ENCODE results near the gene TMED10. TPM values are rescaled to one million over a fixed set of nuclear protein-coding genes. Genes with fewer than 3 reads are reported as not detected.

TMED10 gene
- polyA plus RNA-seq, 1 donor from 2014 or later, result 146 TPM

GRCh38 chr14:75188520-75189268, 12.3 kb upstream of the TMED10 start:
- no peak overlapping the region for H2AFZ ChIP-seq (ENCODE audit: low read depth, low read length)
- no peaks in the 10 kb centered on the region for H4K20me1 ChIP-seq (ENCODE audit: insufficient read depth)
- H3F3A ChIP-seq (ENCODE audit: insufficient read depth, low read length, poor library complexity, severe bottlenecking), result no peaks in the 10 kb centered on the region
- H3K27me3 ChIP-seq (ENCODE audit: insufficient read depth, low read depth, low read length), result no peaks in the 10 kb centered on the region
- no peak overlapping the region for H3K4me3 ChIP-seq (ENCODE audit: low read length)
- no peaks in the 10 kb centered on the region for H3K79me2 ChIP-seq (replicated peaks; ENCODE audit: insufficient read depth, low read length)
- H3K36me3 ChIP-seq (ENCODE audit: insufficient read depth, low read length), result no peaks in the 10 kb centered on the region
- no peak overlapping the region for H3K27ac ChIP-seq (ENCODE audit: low read length)
- no peak overlapping the region for H3K9ac ChIP-seq (ENCODE audit: low read length)
- H3K4me2 ChIP-seq (ENCODE audit: low read length), result no peak overlapping the region
- H3K9me3 ChIP-seq (ENCODE audit: low read length), result no peaks in the 10 kb centered on the region
- no peaks in the 10 kb centered on the region for H3K9me2 ChIP-seq (ENCODE audit: insufficient read depth, low read length)
- TF ChIP-seq MXI1 (conservative IDR thresholded peaks at IDR 0.05; ENCODE audit: poor library complexity, severe bottlenecking) (no peak), REST (IDR thresholded peaks at IDR 0.05; ENCODE audit: borderline replicate concordance) (no peak), TAF1 (IDR thresholded peaks at IDR 0.05; ENCODE audit: low read depth) (no peak), POLR2AphosphoS5 (IDR thresholded peaks at IDR 0.05) (no peak), EZH2 (IDR thresholded peaks at IDR 0.05; ENCODE audit: borderline replicate concordance, insufficient read depth, low read length, poor library complexity, severe bottlenecking) (no peak), EP300 (conservative IDR thresholded peaks at IDR 0.05; ENCODE audit: poor library complexity, severe bottlenecking) (no peak), SMC3 (conservative IDR thresholded peaks at IDR 0.05; ENCODE audit: poor library complexity) (no peak), CTCF (IDR thresholded peaks at IDR 0.05; ENCODE audit: poor library complexity, severe bottlenecking) (no peak), RAD21 (conservative IDR thresholded peaks at IDR 0.05) (no peak)

GRCh38 chr14:75188086-75188485, 11.7 kb upstream of the TMED10 start:
- Histone ChIP-seq H2AFZ (ENCODE audit: low read depth, low read length) (no peak overlapping the region), H3K9me2 (ENCODE audit: insufficient read depth, low read length) (no peaks in the 10 kb centered on the region), H3K27me3 (ENCODE audit: insufficient read depth, low read depth, low read length) (no peaks in the 10 kb centered on the region), H3K9me3 (ENCODE audit: low read length) (no peaks in the 10 kb centered on the region), H4K20me1 (ENCODE audit: insufficient read depth) (no peaks in the 10 kb centered on the region), H3K9ac (ENCODE audit: low read length) (no peak overlapping the region), H3K36me3 (ENCODE audit: insufficient read depth, low read length) (no peaks in the 10 kb centered on the region), H3F3A (ENCODE audit: insufficient read depth, low read length, poor library complexity, severe bottlenecking) (no peaks in the 10 kb centered on the region), H3K4me2 (ENCODE audit: low read length) (no peak overlapping the region), H3K4me3 (ENCODE audit: low read length) (no peak overlapping the region), H3K27ac (ENCODE audit: low read length) (no peak overlapping the region), H3K79me2 (replicated peaks; ENCODE audit: insufficient read depth, low read length) (no peaks in the 10 kb centered on the region)
- no peak for TF ChIP-seq RAD21 (conservative IDR thresholded peaks at IDR 0.05)
- TF ChIP-seq EP300 (conservative IDR thresholded peaks at IDR 0.05; ENCODE audit: poor library complexity, severe bottlenecking), result no peak
- TF ChIP-seq TAF1 (IDR thresholded peaks at IDR 0.05; ENCODE audit: low read depth), result no peak
- no peak for TF ChIP-seq CTCF (IDR thresholded peaks at IDR 0.05; ENCODE audit: poor library complexity, severe bottlenecking)
